ENCODE measurements around the gene SH3D19. TPM values are rescaled to one million over a fixed set of nuclear protein-coding genes. Genes with fewer than 3 reads are reported as not detected.
A peak's percentile ranks its signal among the peaks of the same experiment; 100 is the strongest.

SH3D19 gene
- total RNA-seq, 6 donors from 2014 or later, result 91.2 to 225 (median 103) TPM

DNA sequence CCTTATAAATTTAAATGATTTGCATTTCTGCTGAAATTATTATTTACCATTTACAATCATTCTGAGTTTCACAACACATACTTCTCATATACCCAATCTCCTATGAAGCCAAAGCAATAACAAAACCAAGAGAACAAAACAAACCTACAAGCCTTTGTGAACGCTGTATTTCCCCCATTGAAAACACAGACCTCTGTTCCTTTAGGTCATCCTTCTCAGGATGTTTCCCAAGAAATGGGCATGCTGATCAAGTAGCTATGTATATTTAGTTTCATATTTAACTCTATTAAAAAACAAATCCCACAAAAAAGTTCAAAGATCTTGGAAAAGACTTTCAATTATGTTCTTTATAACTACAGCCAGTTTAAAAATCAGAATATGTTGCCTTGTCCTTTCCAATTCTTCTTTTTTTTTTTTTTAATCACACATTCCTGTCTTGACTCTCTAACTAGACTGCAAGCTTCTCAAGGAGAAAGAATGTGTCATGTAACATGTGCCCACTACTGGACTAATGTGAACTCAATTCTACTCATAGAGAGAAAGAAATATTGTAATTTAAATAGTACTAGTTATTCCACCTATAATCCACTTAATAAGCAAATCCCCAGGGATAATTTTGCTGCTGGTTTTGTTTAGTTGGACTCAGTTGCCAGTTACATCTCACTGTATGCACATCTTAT lies 132.7 kb downstream of the SH3D19 start:
- Histone ChIP-seq H3K36me3 (no peaks in the 10 kb centered on the region), H3K27ac (peak overlapping the region in 1 of 4 donors; percentile 64), H3K4me1 (peaks cover 11 to 19% (median 15%) of the 10 kb centered on the region in 4 donors), H3K4me3 (no peak overlapping the region), H3K9me3 (no peaks in the 10 kb centered on the region), H3K27me3 (no peaks in the 10 kb centered on the region)
- DNase-seq, result no peak
- TF ChIP-seq EP300 (IDR thresholded peaks at IDR 0.05) (no peak), POLR2AphosphoS5 (IDR thresholded peaks at IDR 0.05) (no peak), POLR2A (IDR thresholded peaks at IDR 0.05) (no peak)
- TF ChIP-seq, protein P1, sequence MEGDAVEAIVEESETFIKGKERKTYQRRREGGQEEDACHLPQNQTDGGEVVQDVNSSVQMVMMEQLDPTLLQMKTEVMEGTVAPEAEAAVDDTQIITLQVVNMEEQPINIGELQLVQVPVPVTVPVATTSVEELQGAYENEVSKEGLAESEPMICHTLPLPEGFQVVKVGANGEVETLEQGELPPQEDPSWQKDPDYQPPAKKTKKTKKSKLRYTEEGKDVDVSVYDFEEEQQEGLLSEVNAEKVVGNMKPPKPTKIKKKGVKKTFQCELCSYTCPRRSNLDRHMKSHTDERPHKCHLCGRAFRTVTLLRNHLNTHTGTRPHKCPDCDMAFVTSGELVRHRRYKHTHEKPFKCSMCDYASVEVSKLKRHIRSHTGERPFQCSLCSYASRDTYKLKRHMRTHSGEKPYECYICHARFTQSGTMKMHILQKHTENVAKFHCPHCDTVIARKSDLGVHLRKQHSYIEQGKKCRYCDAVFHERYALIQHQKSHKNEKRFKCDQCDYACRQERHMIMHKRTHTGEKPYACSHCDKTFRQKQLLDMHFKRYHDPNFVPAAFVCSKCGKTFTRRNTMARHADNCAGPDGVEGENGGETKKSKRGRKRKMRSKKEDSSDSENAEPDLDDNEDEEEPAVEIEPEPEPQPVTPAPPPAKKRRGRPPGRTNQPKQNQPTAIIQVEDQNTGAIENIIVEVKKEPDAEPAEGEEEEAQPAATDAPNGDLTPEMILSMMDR (IDR thresholded peaks at IDR 0.05), result no peak
- no peak for ATAC-seq (ENCODE audit: low FRiP score in 2 of 2)
- 65 to 68% methylated on average over 1 of the region's 1 CpG for WGBS, 2 donors

DNA sequence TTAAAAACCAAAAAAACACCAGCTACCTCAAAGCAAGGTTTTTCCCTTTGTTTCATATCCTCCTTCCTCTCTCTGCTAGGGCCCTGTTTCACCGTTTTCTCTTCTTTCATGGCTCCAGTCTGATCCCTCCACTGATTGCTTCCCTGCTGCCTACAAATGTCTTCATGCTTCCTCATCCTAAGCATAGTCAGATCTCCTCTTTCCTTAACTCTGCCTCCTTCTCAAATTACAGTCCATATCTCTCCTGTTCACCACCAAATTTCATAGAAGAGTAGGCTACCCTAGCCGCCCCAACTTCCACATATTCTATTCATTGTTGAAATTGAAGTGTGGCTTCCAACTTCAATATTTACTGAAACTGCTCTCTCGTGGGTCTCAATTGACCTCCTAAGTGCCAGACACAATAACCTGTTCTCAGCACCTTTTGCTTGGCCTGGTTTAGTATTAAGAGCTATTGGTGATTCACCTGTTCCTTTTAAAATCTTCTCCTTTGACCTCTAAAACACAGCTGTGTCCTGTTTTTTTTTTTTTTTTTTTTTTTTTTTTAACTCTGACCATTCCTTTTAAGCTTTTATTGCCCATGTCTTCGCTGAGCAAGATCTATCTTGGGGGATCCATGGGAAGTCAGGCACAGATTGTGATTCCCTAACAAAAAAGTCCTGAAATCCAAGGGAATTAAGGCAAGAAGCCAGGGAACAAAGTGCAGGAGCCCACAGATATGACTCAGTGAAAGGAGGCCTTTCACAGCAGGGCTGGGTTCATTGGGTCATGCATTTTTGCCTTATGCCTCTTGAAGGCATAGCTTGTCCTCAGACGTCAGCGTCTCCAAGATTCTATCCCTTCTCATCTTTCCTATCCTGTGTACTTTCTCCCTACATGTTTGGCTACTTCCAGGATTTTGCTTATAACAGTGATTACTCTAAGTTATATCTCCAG lies 140.6 kb downstream of the SH3D19 start:
- no peak for DNase-seq
- Histone ChIP-seq H3K4me3 (no peak overlapping the region), H3K36me3 (peaks cover 0 to 8% (median 0%) of the 10 kb centered on the region in 4 donors), H3K27ac (peak overlapping the region in 2 of 4 donors; percentile 7 to 48), H3K27me3 (no peaks in the 10 kb centered on the region), H3K4me1 (peaks cover 0 to 12% (median 6%) of the 10 kb centered on the region in 4 donors), H3K9me3 (no peaks in the 10 kb centered on the region)
- 64 to 74% methylated on average over 6 of the region's 6 CpGs for WGBS, 2 donors
- TF ChIP-seq, protein P1 (IDR thresholded peaks at IDR 0.05), result no peak
- TF ChIP-seq POLR2A (IDR thresholded peaks at IDR 0.05) (no peak), POLR2AphosphoS5 (IDR thresholded peaks at IDR 0.05) (no peak), EP300 (IDR thresholded peaks at IDR 0.05) (no peak)
- ATAC-seq (ENCODE audit: low FRiP score in 2 of 2), result peak in 1 of 2 donors; percentile 82

DNA sequence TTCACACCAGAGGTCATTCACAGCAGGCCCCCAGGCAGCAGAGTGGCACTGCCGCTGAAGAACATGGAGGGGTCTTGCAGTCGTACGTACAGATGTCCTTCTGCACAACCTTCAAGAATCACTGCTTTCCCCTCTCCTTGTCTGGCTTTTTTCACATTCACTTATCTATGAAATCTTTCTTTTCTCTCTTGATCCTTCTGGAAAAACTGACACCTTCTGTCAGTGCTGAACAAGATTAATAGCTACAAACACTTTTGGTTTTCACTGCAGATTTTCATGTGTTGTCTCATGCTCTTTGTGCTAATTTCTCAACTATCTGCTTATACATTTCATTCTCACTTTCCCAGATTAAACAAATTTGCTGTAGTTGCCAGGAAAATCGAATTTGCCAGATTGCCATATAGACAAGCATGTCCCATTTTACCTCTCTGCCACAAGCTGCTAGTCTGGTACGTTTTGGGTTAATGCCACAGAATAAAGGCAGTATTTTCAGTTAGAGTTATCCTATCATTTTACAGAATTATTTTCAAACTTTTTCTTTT lies 142.9 kb downstream of the SH3D19 start:
- 84 to 90% methylated on average over 5 of the region's 5 CpGs for WGBS, 2 donors
- ATAC-seq (ENCODE audit: low FRiP score in 2 of 2), result no peak
- TF ChIP-seq POLR2A (IDR thresholded peaks at IDR 0.05) (no peak), POLR2AphosphoS5 (IDR thresholded peaks at IDR 0.05) (no peak), EP300 (IDR thresholded peaks at IDR 0.05) (no peak)
- TF ChIP-seq, protein P1 (IDR thresholded peaks at IDR 0.05), result no peak

DNA sequence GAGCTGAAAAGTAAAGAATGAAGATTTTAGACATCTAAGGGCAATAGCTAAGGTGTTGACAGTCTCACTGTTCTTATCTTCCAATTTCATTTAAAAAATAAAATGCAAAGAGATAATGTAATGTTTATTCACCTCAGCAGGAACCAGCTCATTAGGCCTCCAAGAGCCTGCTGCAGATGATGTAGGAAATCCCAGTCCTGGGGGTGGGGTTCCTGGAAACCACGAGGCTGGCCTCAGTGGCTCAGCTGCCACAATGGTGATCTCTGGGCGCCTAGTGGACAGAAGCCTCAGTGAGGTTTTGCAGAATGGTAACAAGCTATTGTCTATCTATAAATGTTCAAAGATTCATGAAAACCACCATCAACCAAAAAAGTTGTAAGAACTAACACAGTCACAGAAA lies 148.7 kb downstream of the SH3D19 start:
- ATAC-seq (ENCODE audit: low FRiP score in 2 of 2) (no peak), DNase-seq (no peak)
- Histone ChIP-seq H3K36me3 (peaks cover 0 to 45% (median 10%) of the 10 kb centered on the region in 4 donors), H3K4me3 (no peak overlapping the region), H3K27ac (peak overlapping the region in 2 of 4 donors; percentile 35 to 61), H3K27me3 (no peaks in the 10 kb centered on the region), H3K4me1 (peaks cover 0 to 29% (median 6%) of the 10 kb centered on the region in 4 donors), H3K9me3 (no peaks in the 10 kb centered on the region)
- WGBS, 2 donors, result 71 to 90% methylated on average over 2 of the region's 2 CpGs
- TF ChIP-seq, protein P1 (IDR thresholded peaks at IDR 0.05), result no peak
- TF ChIP-seq POLR2A (IDR thresholded peaks at IDR 0.05) (no peak), EP300 (IDR thresholded peaks at IDR 0.05) (no peak), POLR2AphosphoS5 (IDR thresholded peaks at IDR 0.05) (no peak)

More for the DNA sequence above, 142.9 kb downstream of the SH3D19 start:
- Histone ChIP-seq H3K9me3 (no peaks in the 10 kb centered on the region), H3K4me3 (no peak overlapping the region), H3K36me3 (peaks cover 0 to 12% (median 0%) of the 10 kb centered on the region in 4 donors), H3K4me1 (peaks cover 0 to 12% (median 8%) of the 10 kb centered on the region in 4 donors), H3K27ac (no peak overlapping the region), H3K27me3 (no peaks in the 10 kb centered on the region)
- DNase-seq, result no peak
